Activated CD4-positive, alpha-beta T cell treated with anti-CD3 and anti-CD28 coated beads for 36 hours (primary cell): ENCODE data around the gene AAK1. TPM values are rescaled to one million over a fixed set of nuclear protein-coding genes. Genes with fewer than 3 reads are reported as not detected.
"Not testable (repeated sequence)": the region's sequence is repeated elsewhere in the genome, so short reads cannot be mapped to it uniquely, and the experiment has no call there.

Experiments used
- ATAC-seq: fragments of 200-7000 bp; cut with Tn5 transposase; one replicate; pipeline ENCODE4 v1.10.0; 2021; ENCODE audit warnings: mild to moderate bottlenecking, moderate library complexity
- CTCF ChIA-PET: fragments of 350-600 bp; sonication (Branson Sonifier 250); formaldehyde crosslinking; loops from one replicate; lab custom pipeline; 2021; ENCODE audit warnings: antibody characterized with exemption; lab: Charles Lee
- POLR2A ChIA-PET: fragments of 350-600 bp; sonication (Branson Sonifier 250); formaldehyde crosslinking; loops from one replicate; lab custom pipeline; 2021; ENCODE audit warnings: antibody characterized with exemption, inconsistent platforms; lab: Charles Lee
- DNase-seq: peaks from one replicate; pipeline ENCODE4 v3.0.0-alpha.2; 2020
- H3K27ac Mint-ChIP-seq: one replicate; pipeline ENCODE4 v1.8.0; 2021; ENCODE audit warnings: mixed read lengths
- H3K27me3 Mint-ChIP-seq: one replicate; pipeline ENCODE4 v1.8.0; 2021; ENCODE audit warnings: mixed read lengths
- H3K36me3 Mint-ChIP-seq: one replicate; pipeline ENCODE4 v1.8.0; 2021; ENCODE audit warnings: low read depth, mixed read lengths
- H3K4me1 Mint-ChIP-seq: one replicate; pipeline ENCODE4 v1.8.0; 2021; ENCODE audit warnings: mixed read lengths
- H3K4me3 Mint-ChIP-seq: one replicate; pipeline ENCODE4 v1.8.0; 2021; ENCODE audit warnings: mild to moderate bottlenecking, moderate library complexity, mixed read lengths
- H3K9me3 Mint-ChIP-seq: one replicate; pipeline ENCODE4 v1.8.0; 2021; ENCODE audit warnings: low read depth, mixed read lengths
- intact Hi-C, 2 experiments: fragments of 100-400 bp; cut with DNase I in 1 of 2; cut with micrococcal nuclease in 1 of 2; formaldehyde crosslinking; loops; one replicate each; pipeline versions ENCODE4 v1.14.2 to v1.15.1; 2022 to 2024; cut with DNase I, micrococcal nuclease
- total RNA-seq, 2 experiments: library from RNA; stranded (reverse); gene quantifications; one replicate each; pipeline ENCODE4 v1.2.3, GENCODE V29; 2021

AAK1 gene
- total RNA-seq, 2 experiments from 2014 or later = 95.9 to 104 TPM

DNA sequence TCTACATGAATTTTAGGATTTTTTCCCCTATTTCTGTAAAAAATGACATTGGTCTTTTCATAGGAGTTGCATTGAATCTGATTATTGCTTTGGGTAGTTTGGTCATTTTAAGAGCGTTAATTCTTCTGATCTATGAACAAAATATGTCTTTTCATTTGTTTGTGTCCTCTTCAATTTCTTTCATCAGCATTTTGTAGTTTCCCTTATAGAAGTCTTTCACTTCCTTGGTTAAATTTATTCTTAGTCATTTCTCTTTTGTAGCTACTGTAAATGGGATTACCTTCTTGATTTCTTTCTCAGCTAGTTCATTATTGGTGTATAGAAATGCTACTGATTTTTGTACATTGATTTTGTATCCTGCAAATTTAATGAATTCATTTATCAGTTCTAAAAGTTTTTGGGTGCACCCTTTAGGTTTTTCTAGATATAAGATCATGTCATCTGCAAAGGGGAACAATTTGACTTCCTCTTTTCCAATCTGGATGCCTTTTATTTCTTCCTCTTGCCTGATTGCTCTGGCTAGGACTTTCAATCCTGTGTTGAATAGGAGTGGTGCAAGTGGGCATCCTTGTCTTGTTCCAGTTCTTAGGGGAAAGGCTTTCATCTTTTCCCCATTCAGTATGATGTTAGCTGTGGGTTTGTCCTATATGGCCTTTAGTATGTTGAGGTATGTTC is 36.6 kb upstream of the AAK1 start:
- peaks cover 60% of the 10 kb centered on the region for H3K4me1 Mint-ChIP-seq
- H3K36me3 Mint-ChIP-seq = peaks cover 3% of the 10 kb centered on the region
- DNase-seq (no peak), ATAC-seq (no peak)
- no peak overlapping the region for H3K27ac Mint-ChIP-seq
- ChIA-PET CTCF (interaction anchor here (1.0 to 1.1 kb wide), 2 partner anchors 114 to 243 kb away, joined by 3 read pairs; partner anchors contain the start of gene NFU1), POLR2A (interaction anchor here (0.6 kb wide), 1 partner anchor 9 kb away, joined by 3 read pairs; no protein-coding TSS in a partner anchor)
- no peak overlapping the region for H3K4me3 Mint-ChIP-seq
- no peaks in the 10 kb centered on the region for H3K27me3 Mint-ChIP-seq
- intact Hi-C loops = no loop called here
- no peaks in the 10 kb centered on the region for H3K9me3 Mint-ChIP-seq

DNA sequence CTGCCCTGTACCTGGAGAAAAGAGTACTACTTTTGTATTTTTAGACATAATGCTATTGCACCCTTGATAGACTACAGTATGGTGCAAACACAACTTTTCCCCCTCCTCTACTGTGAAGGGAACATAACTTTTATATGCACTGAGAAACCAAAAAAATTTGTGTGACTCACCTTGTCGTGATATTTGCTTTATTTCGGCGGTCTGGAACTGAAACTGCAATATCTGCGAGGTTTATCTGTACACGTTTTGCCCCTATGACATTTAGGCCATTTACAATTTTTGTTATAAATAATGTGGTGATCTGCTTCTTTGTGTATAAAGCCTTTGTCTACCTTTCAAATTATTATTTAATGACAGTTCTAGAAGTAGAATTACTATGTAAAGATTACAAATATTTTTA is 34.4 kb upstream of the AAK1 start:
- H3K4me1 Mint-ChIP-seq = peaks cover 51% of the 10 kb centered on the region
- H3K9me3 Mint-ChIP-seq = no peaks in the 10 kb centered on the region
- no peaks in the 10 kb centered on the region for H3K27me3 Mint-ChIP-seq
- POLR2A ChIA-PET = no interaction called here
- H3K36me3 Mint-ChIP-seq = peaks cover 3% of the 10 kb centered on the region
- no peak for DNase-seq
- intact Hi-C loops = loop anchor here in 1 of 2 experiments (5.0 kb wide), 1 partner anchor 94 kb away; no protein-coding TSS in a partner anchor
- CTCF ChIA-PET = interaction anchor here (0.6 to 0.9 kb wide), 2 partner anchors 12 to 24 kb away, joined by 3 read pairs; no protein-coding TSS in a partner anchor
- no peak overlapping the region for H3K27ac Mint-ChIP-seq
- H3K4me3 Mint-ChIP-seq = no peak overlapping the region
- ATAC-seq = no peak

DNA sequence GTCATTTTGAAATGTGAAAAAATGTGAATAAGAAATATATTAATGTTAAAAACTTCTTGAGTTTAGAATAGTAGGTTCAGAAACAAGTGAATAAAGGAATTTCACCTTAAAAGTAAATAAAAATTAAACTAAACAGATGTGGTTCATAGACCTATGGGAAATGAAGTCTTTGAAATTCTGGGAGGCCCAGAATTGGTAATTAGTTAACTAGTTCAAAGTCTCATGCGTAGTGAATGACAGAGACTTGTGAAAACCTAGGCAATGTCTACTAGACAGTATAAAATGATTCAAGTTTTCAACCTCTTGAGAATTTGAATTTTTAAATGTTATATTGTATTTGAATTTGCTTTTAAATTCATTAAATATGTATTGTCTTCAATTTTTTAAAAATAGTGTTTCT is 32.6 kb upstream of the AAK1 start:
- no peaks in the 10 kb centered on the region for H3K27me3 Mint-ChIP-seq
- ATAC-seq (no peak), DNase-seq (no peak)
- no peak overlapping the region for H3K4me3 Mint-ChIP-seq
- intact Hi-C loops = loop anchor here in 1 of 2 experiments (5.0 kb wide), 1 partner anchor 96 kb away; no protein-coding TSS in a partner anchor
- peaks cover 4% of the 10 kb centered on the region for H3K9me3 Mint-ChIP-seq
- POLR2A ChIA-PET = no interaction called here
- peaks cover 5% of the 10 kb centered on the region for H3K36me3 Mint-ChIP-seq
- H3K27ac Mint-ChIP-seq = no peak overlapping the region
- CTCF ChIA-PET = interaction anchor here (0.7 kb wide), 1 partner anchor 8 kb away, joined by 3 read pairs; no protein-coding TSS in a partner anchor
- H3K4me1 Mint-ChIP-seq = peaks cover 45% of the 10 kb centered on the region

DNA sequence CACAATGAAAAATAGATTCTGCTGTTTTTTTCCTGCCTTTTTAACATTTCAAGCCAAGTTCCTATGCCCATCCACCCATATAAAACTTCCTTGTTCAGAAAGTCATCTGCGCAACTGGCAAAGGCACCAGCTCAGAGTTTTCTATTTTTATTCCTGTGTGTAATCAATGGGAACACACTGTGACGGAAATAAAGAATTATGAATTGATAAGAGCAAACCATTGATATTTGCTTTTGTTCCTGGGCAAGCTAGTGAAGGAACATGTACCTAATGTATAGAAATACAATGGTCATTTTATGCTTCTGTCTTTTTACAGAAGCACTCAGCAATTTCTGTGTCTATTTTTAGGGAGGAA is 30.8 kb upstream of the AAK1 start:
- no peak for DNase-seq
- peaks cover 32% of the 10 kb centered on the region for H3K4me1 Mint-ChIP-seq
- H3K27ac Mint-ChIP-seq = peak overlapping the region; percentile 13
- ChIA-PET CTCF (interaction anchor here (0.7 to 1.4 kb wide), 3 partner anchors 26 to 126 kb away, joined by 3 read pairs; no protein-coding TSS in a partner anchor), POLR2A (interaction anchor here (1.1 kb wide), 1 partner anchor 21 kb away, joined by 3 read pairs; no protein-coding TSS in a partner anchor)
- H3K9me3 Mint-ChIP-seq = peaks cover 4% of the 10 kb centered on the region
- intact Hi-C loops = loop anchor here (2.0 kb wide), 3 partner anchors 15 to 41 kb away; no protein-coding TSS in a partner anchor
- no peak for ATAC-seq
- peaks cover 2% of the 10 kb centered on the region for H3K36me3 Mint-ChIP-seq
- H3K27me3 Mint-ChIP-seq = no peaks in the 10 kb centered on the region
- no peak overlapping the region for H3K4me3 Mint-ChIP-seq

DNA sequence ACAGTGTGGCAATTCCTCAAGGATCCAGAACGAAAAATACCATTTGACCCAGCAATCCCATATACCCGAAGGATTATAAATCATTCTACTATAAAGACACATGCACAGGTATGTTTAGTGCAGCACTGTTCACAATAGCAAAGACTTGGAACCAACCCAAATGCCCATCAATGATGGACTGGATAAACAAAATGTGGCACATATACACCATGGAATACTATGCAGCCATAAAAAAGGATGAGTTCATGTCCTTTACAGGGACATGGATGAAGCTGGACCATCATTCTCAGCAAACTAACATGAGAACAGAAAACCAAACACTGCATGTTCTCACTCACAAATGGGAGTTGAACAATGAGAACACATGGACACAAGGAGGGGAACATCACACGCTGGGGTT is 29.6 kb upstream of the AAK1 start:
- H3K4me3 Mint-ChIP-seq, POLR2A ChIA-PET, intact Hi-C loops, H3K9me3 Mint-ChIP-seq, ATAC-seq, DNase-seq, H3K27ac Mint-ChIP-seq, H3K36me3 Mint-ChIP-seq, H3K27me3 Mint-ChIP-seq, CTCF ChIA-PET: not testable (repeated sequence)
- peaks cover 28% of the 10 kb centered on the region for H3K4me1 Mint-ChIP-seq

DNA sequence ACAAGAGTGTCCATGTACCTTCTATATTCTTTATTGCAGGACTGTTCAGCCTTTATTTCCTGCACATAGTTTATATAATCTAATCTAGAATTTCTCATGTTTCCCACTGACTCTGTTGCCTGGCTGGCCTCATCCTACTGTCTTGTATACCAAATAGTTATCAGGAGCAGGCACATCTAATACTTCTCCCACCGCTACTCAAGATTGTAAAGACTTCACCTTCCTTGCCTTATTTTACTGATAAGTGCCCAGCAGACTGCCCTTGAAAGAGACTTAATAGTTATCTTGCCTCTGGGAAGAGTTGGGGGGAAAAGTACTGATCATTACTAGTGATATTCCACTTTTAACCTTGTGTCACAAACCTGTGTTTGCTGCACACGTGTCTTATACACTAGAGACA is 26.1 kb upstream of the AAK1 start:
- intact Hi-C loops = no loop called here
- Mint-ChIP-seq H3K9me3 (peaks cover 4% of the 10 kb centered on the region), H3K4me1 (peaks cover 18% of the 10 kb centered on the region), H3K27ac (no peak overlapping the region), H3K36me3 (peaks cover 2% of the 10 kb centered on the region), H3K27me3 (no peaks in the 10 kb centered on the region), H3K4me3 (no peak overlapping the region)
- DNase-seq (no peak), ATAC-seq (no peak)
- POLR2A ChIA-PET = no interaction called here
- CTCF ChIA-PET = interaction anchor here (1.3 kb wide), 1 partner anchor 9 kb away, joined by 3 read pairs; no protein-coding TSS in a partner anchor

DNA sequence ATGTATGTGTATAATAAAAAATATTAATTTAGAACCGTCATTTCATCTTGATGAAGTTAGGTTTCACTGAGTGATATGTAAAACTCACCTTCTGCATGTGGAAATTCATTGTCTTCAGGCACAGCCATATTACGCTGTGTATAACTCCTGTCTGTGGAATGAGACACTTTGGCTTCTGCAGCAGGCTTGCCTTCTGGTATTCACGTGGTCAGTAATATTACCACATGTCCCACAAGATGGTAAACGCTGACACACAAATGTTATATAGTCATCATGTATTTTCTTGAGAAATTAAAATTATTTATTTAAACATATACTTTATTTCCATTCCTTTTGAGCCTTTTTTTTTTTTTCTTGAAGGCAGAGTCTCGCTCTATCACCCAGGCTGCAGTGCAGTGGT is 25.1 kb upstream of the AAK1 start:
- POLR2A ChIA-PET = no interaction called here
- Mint-ChIP-seq H3K4me1 (peaks cover 10% of the 10 kb centered on the region), H3K27ac (no peak overlapping the region), H3K9me3 (peaks cover 8% of the 10 kb centered on the region), H3K4me3 (no peak overlapping the region), H3K27me3 (no peaks in the 10 kb centered on the region), H3K36me3 (peaks cover 2% of the 10 kb centered on the region)
- ATAC-seq (no peak), DNase-seq (no peak)
- intact Hi-C loops = no loop called here
- CTCF ChIA-PET = interaction anchor here (0.8 kb wide), 1 partner anchor 110 kb away, joined by 3 read pairs; no protein-coding TSS in a partner anchor

DNA sequence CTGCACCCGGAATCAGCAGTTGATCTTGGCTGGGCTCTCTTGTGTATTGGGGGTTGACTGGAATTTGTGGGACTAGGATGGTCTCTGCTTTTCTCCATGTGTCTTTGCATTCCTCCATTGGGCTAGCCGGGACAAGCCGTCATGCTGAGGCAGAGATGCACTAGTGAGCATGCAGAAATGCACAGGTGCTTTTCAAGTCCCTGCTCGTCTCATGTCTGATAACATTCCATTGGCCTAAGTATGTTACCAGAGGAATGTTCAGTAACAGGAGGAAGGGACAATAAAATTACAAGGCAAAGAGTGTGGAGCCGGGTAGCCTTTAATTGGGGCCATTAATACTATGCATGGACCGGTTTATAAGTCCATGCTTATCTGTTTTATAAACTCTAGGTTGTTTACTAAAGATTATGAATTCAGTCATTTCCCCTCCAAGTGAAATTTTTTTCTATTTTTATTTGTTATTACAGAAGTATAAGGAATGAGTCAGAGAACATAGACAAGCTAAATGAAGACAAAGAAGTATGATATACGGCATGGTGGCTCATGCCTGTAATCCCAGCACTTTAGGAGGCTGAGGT is 24.4 kb upstream of the AAK1 start:
- intact Hi-C loops = no loop called here
- CTCF ChIA-PET = no interaction called here
- POLR2A ChIA-PET = no interaction called here
- Mint-ChIP-seq H3K4me1 (peaks cover 10% of the 10 kb centered on the region), H3K27me3 (no peaks in the 10 kb centered on the region), H3K4me3 (no peak overlapping the region), H3K36me3 (peaks cover 2% of the 10 kb centered on the region), H3K9me3 (peaks cover 13% of the 10 kb centered on the region), H3K27ac (no peak overlapping the region)
- ATAC-seq (no peak), DNase-seq (no peak)

DNA sequence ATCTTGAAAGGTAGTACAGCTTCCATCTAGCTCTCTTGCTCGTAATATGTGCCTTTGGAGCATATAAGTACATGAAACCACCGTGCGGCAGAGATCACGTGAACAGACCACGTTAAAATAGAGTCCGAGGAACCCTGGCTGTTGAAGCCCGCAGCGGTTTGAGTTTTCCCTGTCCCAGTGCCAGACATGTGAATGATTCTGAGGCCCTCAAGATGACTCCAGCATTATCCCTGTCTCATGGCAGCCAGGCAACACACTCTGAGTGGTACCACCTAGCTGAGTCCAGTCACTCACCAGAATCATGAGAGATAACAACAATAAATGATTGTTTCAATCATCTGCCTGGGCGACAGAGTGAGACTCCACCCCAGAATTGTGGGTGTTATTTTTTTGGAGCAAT is 21.6 kb upstream of the AAK1 start:
- Mint-ChIP-seq H3K4me3 (no peak overlapping the region), H3K27me3 (no peaks in the 10 kb centered on the region), H3K4me1 (peaks cover 15% of the 10 kb centered on the region), H3K9me3 (peaks cover 9% of the 10 kb centered on the region), H3K27ac (no peak overlapping the region), H3K36me3 (peaks cover 2% of the 10 kb centered on the region)
- no peak for ATAC-seq
- CTCF ChIA-PET = interaction anchor here (0.6 to 1.2 kb wide), 2 partner anchors 100 to 716 kb away, joined by 3 read pairs; no protein-coding TSS in a partner anchor
- intact Hi-C loops = no loop called here
- DNase-seq = no peak
- POLR2A ChIA-PET = no interaction called here

DNA sequence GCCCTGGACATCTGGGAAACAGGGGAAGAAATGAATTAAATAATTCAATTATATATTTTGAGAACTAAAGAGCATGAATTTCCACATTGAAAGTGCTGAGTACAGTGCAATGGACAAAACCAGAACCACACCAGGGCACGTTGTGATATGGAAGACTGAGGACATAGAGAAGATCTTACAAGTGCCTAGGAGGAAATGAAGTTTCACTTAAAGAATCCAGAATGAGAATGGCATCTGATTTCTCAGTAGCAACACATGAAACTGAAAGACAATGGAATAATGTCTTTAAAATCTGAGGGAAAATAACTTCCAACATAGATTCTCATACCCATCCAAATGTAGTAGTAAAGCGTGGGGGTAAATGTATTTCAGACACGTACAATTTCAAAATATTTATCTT is 20.3 kb upstream of the AAK1 start:
- intact Hi-C loops = no loop called here
- Mint-ChIP-seq H3K27me3 (no peaks in the 10 kb centered on the region), H3K4me3 (no peak overlapping the region), H3K9me3 (peaks cover 9% of the 10 kb centered on the region), H3K36me3 (peaks cover 2% of the 10 kb centered on the region), H3K4me1 (peaks cover 24% of the 10 kb centered on the region), H3K27ac (no peak overlapping the region)
- ChIA-PET POLR2A (no interaction called here), CTCF (interaction anchor here (0.7 to 1.4 kb wide), 3 partner anchors 20 to 98 kb away, joined by 3 read pairs; no protein-coding TSS in a partner anchor)
- ATAC-seq (no peak), DNase-seq (no peak)

DNA sequence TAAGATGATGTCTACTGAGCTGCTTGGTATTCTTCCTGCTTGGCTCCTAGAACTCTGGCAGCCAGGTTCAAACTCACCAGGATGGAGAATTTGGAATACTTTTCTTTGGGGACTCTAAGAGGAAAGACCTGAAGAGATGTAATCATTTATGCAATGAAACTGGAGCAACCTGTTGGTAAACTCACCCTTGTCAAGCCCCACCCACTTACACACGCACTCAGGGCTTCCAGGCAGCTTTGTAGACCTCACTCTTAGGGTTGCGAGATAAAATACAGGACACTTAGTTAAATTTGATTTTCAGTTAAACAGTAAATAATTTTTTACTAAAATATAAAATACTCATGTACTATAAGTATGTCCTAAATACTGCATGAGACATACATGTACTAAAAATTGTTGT is 19.0 kb upstream of the AAK1 start:
- CTCF ChIA-PET = interaction anchor here (0.7 kb wide), 1 partner anchor 56 kb away, joined by 3 read pairs; no protein-coding TSS in a partner anchor
- H3K27ac Mint-ChIP-seq, intact Hi-C loops, H3K4me3 Mint-ChIP-seq, DNase-seq, H3K9me3 Mint-ChIP-seq, H3K27me3 Mint-ChIP-seq, H3K36me3 Mint-ChIP-seq, ATAC-seq, POLR2A ChIA-PET: not testable (repeated sequence)
- H3K4me1 Mint-ChIP-seq = peaks cover 21% of the 10 kb centered on the region
